HG02763 (cell line): Measurements from ENCODE around the gene CEACAM20.
"Not testable (repeated sequence)": the region's sequence is repeated elsewhere in the genome, so short reads cannot be mapped to it uniquely, and the experiment has no call there.

ENCODE experiments used
- ATAC-seq: cut with Tn5 transposase; IDR thresholded peaks from one replicate; pipeline ENCODE4 v1.9.1; 2021; ENCODE audit warnings: mild to moderate bottlenecking, moderate library complexity; ENCODE audit not compliant: unreplicated experiment

The CEACAM20 gene

GRCh38 chr19:44549507-44549906 lies 20.0 kb upstream of the CEACAM20 start:
- ATAC-seq, result no peak

- ATAC-seq, result no peak
Observed at GRCh38 chr19:44548736-44549135, 19.3 kb upstream of the CEACAM20 start.

GRCh38 chr19:44544031-44544430 lies 14.6 kb upstream of the CEACAM20 start:
- no peak for ATAC-seq

- no peak for ATAC-seq
Observed at GRCh38 chr19:44542671-44543070, 13.2 kb upstream of the CEACAM20 start.

- no peak for ATAC-seq
Observed at GRCh38 chr19:44540736-44541135, 11.3 kb upstream of the CEACAM20 start.

- no peak for ATAC-seq
Observed at GRCh38 chr19:44539991-44540390, 10.5 kb upstream of the CEACAM20 start.

GRCh38 chr19:44539236-44539826 lies 9.9 kb upstream of the CEACAM20 start:
- ATAC-seq, result no peak

GRCh38 chr19:44535361-44535760 lies 5.9 kb upstream of the CEACAM20 start:
- ATAC-seq, result not testable (repeated sequence)

- ATAC-seq, result no peak
Observed at GRCh38 chr19:44532819-44533218, 3.3 kb upstream of the CEACAM20 start.

- no peak for ATAC-seq
Observed at GRCh38 chr19:44530777-44531176, 1.3 kb upstream of the CEACAM20 start.

- ATAC-seq, result no peak
Observed at GRCh38 chr19:44527554-44527953, 1.9 kb downstream of the CEACAM20 start.

GRCh38 chr19:44525721-44526430 lies 3.6 kb downstream of the CEACAM20 start:
- no peak for ATAC-seq

GRCh38 chr19:44521370-44521769 lies 8.1 kb downstream of the CEACAM20 start:
- ATAC-seq, result no peak

GRCh38 chr19:44517146-44517545 lies 12.3 kb downstream of the CEACAM20 start:
- no peak for ATAC-seq

GRCh38 chr19:44515907-44516306 lies 13.6 kb downstream of the CEACAM20 start:
- no peak for ATAC-seq

- no peak for ATAC-seq
Observed at GRCh38 chr19:44515031-44515430, 14.4 kb downstream of the CEACAM20 start.

GRCh38 chr19:44512326-44513298 lies 16.9 kb downstream of the CEACAM20 start:
- ATAC-seq, result no peak

- no peak for ATAC-seq
Observed at GRCh38 chr19:44509478-44509877, 20.0 kb downstream of the CEACAM20 start.

- ATAC-seq, result peak; percentile 92
Observed at GRCh38 chr19:44499962-44500949, 29.2 kb downstream of the CEACAM20 start, which contains the start of gene ZNF180. ZNF180 (minus strand) TSS chr19:44500522; CDS start chr19:44497334, 3,188 bp downstream.

- no peak for ATAC-seq
Observed at GRCh38 chr19:44499559-44499958, 29.9 kb downstream of the CEACAM20 start.
